A673 (cell line): ENCODE data around the gene ADCY3. TPM values are rescaled to one million over a fixed set of nuclear protein-coding genes. Genes with fewer than 3 reads are reported as not detected.

Source experiments
- BruUV-seq: library from RNA; stranded (reverse); fragments of 400-500 nt; replicated peaks from 2 replicates; lab custom pipeline; 2021; lab: Mats Ljungman, UMichigan
- CTCF ChIA-PET: fragments of 300-600 bp; sonication (Branson Sonifier 250); formaldehyde crosslinking; loops from one replicate; lab custom pipeline; 2022; ENCODE audit warnings: antibody characterized with exemption; lab: Charles Lee
- POLR2A ChIA-PET: fragments of 300-600 bp; sonication (Branson Sonifier 250); formaldehyde crosslinking; loops from one replicate; lab custom pipeline; 2022; ENCODE audit warnings: antibody characterized with exemption; ENCODE audit not compliant: low non-redundant PET; lab: Charles Lee
- DNase-seq: peaks from one replicate; pipeline ENCODE4 v3.0.0-alpha.2; 2015; ENCODE audit warnings: low spot score
- H3K27ac ChIP-seq: fragments of 200-600 bp; sonication (generic); 2 replicates; pipeline ENCODE4 v1.5.1; 2016; ENCODE audit warnings: mixed run types, low read depth, mild to moderate bottlenecking, mixed read lengths, antibody characterized with exemption, low read length; ENCODE audit not compliant: poor library complexity, severe bottlenecking
- H3K27me3 ChIP-seq: fragments of 200-600 bp; sonication (generic); replicated peaks from 2 replicates; pipeline ENCODE4 v1.6.1; 2017; ENCODE audit warnings: mixed run types, low read depth, mild to moderate bottlenecking, mixed read lengths, antibody characterized with exemption, low read length; ENCODE audit not compliant: insufficient read depth, poor library complexity
- H3K36me3 ChIP-seq: fragments of 200-600 bp; sonication (generic); 2 replicates; pipeline ENCODE4 v1.6.1; 2016; ENCODE audit warnings: mixed run types, mild to moderate bottlenecking, mixed read lengths, antibody characterized with exemption, low read length; ENCODE audit not compliant: insufficient read depth, poor library complexity, severe bottlenecking
- H3K4me1 ChIP-seq: fragments of 200-600 bp; sonication (generic); 2 replicates; pipeline ENCODE4 v1.6.1; 2017; ENCODE audit warnings: mixed run types, mild to moderate bottlenecking, mixed read lengths, antibody characterized with exemption, low read length; ENCODE audit not compliant: insufficient read depth, poor library complexity, severe bottlenecking
- H3K4me3 ChIP-seq: fragments of 200-600 bp; sonication (generic); 2 replicates; pipeline ENCODE4 v1.5.1; 2016; ENCODE audit warnings: low read depth, mixed run types, mild to moderate bottlenecking, mixed read lengths, low read length; ENCODE audit not compliant: poor library complexity, severe bottlenecking
- H3K9me3 ChIP-seq: fragments of 200-600 bp; sonication (generic); 2 replicates; pipeline ENCODE4 v1.6.1; 2016; ENCODE audit warnings: mixed run types, low read depth, mild to moderate bottlenecking, mixed read lengths, antibody characterized with exemption, low read length; ENCODE audit not compliant: poor library complexity, severe bottlenecking
- EZH2 ChIP-seq: fragments of 200-600 bp; sonication (generic); IDR thresholded peaks from 2 replicates; pipeline ENCODE4 v1.6.1; 2017; ENCODE audit warnings: borderline replicate concordance, low read depth, mild to moderate bottlenecking, mixed read lengths, antibody characterized with exemption, low read length; ENCODE audit not compliant: poor library complexity, severe bottlenecking
- intact Hi-C: fragments of 100-400 bp; cut with micrococcal nuclease; formaldehyde crosslinking; loops from one replicate; pipeline ENCODE4 v1.10.0; 2022; ENCODE audit not compliant: unreplicated experiment
- total RNA-seq: library from RNA; stranded (reverse); gene quantifications from 2 replicates; pipeline ENCODE4 v1.2.3, GENCODE V29; 2021
- TF ChIP-seq, protein P1 (sequence below): fragments of 300-800, 200-600 bp; sonication (generic); conservative IDR thresholded peaks from 2 replicates; pipeline ENCODE4 v1.5.1; 2017; ENCODE audit warnings: low read depth, mild to moderate bottlenecking, antibody characterized with exemption, low read length, moderate library complexity, mixed read lengths

ADCY3 gene
- total RNA-seq, 1 experiment from 2014 or later, result 42.2 TPM

DNA sequence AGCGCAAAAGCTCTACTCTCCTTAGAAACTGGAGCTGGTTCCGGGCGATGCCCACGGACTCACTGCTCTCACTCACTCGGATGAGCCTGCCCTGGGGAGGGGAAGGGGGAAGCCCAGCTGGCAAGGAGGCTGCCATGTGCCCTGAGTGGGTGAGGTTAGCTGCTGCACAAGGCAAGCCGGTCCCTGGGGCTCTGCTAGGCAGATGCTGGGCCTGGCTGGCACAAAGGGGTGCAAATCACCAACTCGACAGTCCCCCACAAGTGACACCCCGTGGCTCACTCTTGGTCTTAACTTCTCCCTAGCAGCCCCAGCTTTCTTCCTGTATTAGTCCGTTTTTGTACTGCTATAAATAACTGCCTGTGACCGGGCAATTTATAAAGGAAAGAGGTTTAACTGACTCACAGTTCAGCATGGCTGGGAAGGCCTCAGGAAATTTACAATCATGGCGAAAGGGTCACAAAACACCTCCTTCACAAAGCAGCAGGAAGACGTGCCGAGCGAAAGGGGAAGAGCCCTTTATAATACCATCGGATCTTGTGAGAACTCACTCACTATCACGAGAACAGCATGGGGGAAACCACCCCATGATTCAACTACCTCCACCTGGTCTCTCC is 33.2 kb downstream of the ADCY3 start:
- Histone ChIP-seq H3K27me3 (no peaks in the 10 kb centered on the region), H3K4me3 (no peak overlapping the region), H3K9me3 (no peaks in the 10 kb centered on the region), H3K27ac (no peak overlapping the region), H3K4me1 (no peaks in the 10 kb centered on the region), H3K36me3 (no peaks in the 10 kb centered on the region)
- DNase-seq, result no peak
- ChIA-PET CTCF (no interaction called here), POLR2A (no interaction called here)
- BruUV-seq, result no TSS peak
- no peak for TF ChIP-seq EZH2
- TF ChIP-seq, protein P1, sequence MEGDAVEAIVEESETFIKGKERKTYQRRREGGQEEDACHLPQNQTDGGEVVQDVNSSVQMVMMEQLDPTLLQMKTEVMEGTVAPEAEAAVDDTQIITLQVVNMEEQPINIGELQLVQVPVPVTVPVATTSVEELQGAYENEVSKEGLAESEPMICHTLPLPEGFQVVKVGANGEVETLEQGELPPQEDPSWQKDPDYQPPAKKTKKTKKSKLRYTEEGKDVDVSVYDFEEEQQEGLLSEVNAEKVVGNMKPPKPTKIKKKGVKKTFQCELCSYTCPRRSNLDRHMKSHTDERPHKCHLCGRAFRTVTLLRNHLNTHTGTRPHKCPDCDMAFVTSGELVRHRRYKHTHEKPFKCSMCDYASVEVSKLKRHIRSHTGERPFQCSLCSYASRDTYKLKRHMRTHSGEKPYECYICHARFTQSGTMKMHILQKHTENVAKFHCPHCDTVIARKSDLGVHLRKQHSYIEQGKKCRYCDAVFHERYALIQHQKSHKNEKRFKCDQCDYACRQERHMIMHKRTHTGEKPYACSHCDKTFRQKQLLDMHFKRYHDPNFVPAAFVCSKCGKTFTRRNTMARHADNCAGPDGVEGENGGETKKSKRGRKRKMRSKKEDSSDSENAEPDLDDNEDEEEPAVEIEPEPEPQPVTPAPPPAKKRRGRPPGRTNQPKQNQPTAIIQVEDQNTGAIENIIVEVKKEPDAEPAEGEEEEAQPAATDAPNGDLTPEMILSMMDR, result no peak
- intact Hi-C loops, result no loop called here

DNA sequence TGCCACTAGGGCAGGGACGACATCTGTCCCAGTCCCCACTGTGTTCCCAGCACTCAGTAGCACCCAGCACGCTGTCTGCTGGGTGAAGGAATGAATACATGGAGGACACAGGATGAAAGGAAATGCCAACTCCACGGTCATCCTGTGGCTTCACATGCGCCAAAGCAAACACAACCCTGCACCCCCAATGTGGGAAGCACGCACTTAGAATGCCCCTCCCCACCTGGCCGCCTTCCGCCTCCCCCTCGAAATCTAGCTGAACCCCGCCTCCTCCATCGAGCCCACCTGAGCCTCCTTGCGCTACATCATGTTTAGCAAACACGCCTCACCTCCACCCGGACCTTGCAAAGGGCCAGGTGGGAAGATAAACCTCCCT is 33.9 kb downstream of the ADCY3 start:
- intact Hi-C loops, result no loop called here
- Histone ChIP-seq H3K36me3 (no peaks in the 10 kb centered on the region), H3K27ac (no peak overlapping the region), H3K4me1 (no peaks in the 10 kb centered on the region), H3K27me3 (no peaks in the 10 kb centered on the region), H3K4me3 (no peak overlapping the region), H3K9me3 (no peaks in the 10 kb centered on the region)
- TF ChIP-seq, protein P1, result no peak
- TF ChIP-seq EZH2, result no peak
- BruUV-seq, result no TSS peak
- DNase-seq, result no peak
- ChIA-PET CTCF (no interaction called here), POLR2A (no interaction called here)

DNA sequence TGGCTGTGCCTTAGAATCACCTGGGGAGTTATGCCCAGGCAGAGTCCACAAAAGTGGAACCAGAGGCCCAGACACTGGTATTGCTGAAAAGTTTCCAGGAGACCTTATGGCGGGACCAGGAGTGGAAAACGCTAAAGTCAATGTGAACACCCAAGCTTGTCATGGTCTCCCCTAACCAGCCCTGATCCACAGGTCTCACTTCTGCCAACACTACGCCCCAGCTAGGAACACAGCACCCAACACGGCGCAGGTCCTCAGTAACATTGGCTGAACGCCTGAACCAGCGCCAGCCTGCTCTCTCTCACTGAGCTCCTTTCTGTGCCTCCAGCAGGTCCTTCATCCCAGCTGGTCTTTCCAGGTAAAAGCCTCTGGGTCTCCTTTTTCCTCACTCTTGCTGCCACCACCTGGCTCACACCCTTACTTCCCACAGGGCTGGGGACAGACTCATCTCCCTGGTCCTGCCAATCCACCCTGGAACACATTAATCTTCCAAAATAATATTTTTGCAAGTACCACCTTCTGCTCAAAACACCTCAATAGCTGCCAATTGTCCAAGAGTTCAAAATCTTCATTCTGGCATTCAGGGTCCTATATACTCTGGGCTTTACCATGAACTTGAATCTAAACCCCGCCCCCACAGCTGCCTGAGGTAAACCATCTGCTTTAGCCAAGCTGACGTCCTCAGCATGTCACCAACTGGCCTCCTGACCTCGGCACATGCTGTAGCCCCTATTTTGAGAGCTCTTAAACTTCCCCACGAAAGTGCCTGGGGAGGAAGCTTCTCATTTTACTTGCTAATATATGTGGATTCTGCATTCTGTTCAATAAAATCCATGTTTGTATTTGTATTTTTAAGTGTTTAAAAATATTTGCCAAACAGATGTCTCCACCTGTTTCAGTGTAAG is 34.6 kb downstream of the ADCY3 start:
- intact Hi-C loops, result no loop called here
- Histone ChIP-seq H3K36me3 (no peaks in the 10 kb centered on the region), H3K27ac (no peak overlapping the region), H3K4me1 (no peaks in the 10 kb centered on the region), H3K27me3 (no peaks in the 10 kb centered on the region), H3K9me3 (no peaks in the 10 kb centered on the region), H3K4me3 (no peak overlapping the region)
- DNase-seq, result no peak
- no TSS peak for BruUV-seq
- no peak for TF ChIP-seq EZH2
- TF ChIP-seq, protein P1, result no peak
- POLR2A ChIA-PET, result no interaction called here
- CTCF ChIA-PET, result no interaction called here
